HEK293 (cell line): ENCODE results near the gene B9D1.

Experiments
- MYNN ChIP-seq: fragments of 450-650 bp; formaldehyde crosslinking; IDR thresholded peaks from 2 replicates; pipeline ENCODE4 v1.5.1; 2016; ENCODE audit warnings: missing biosample characterization, missing genetic modification characterization, borderline replicate concordance
- SP3 ChIP-seq: fragments of 450-650 bp; formaldehyde crosslinking; IDR thresholded peaks from 2 replicates; pipeline ENCODE4 v1.5.1; 2016; ENCODE audit warnings: missing biosample characterization, missing genetic modification characterization
- TCF7L2 ChIP-seq: IDR thresholded peaks from 2 replicates; pipeline ENCODE4 v1.6.1; 2011; ENCODE audit warnings: low read depth, mild to moderate bottlenecking, inconsistent platforms, low read length, moderate library complexity, borderline replicate concordance
- YY1 ChIP-seq: fragments of 450-650 bp; formaldehyde crosslinking; IDR thresholded peaks from 2 replicates; pipeline ENCODE4 v1.5.1; 2018; ENCODE audit warnings: missing biosample characterization, missing genetic modification characterization
- ZBTB17 ChIP-seq: fragments of 450-650 bp; formaldehyde crosslinking; IDR thresholded peaks from 2 replicates; pipeline ENCODE4 v1.5.1; 2016; ENCODE audit warnings: missing biosample characterization, missing genetic modification characterization
- ZNF654 ChIP-seq: fragments of 450-650 bp; formaldehyde crosslinking; IDR thresholded peaks from 2 replicates; pipeline ENCODE4 v1.5.1; 2016; ENCODE audit warnings: low read depth, missing biosample characterization, missing genetic modification characterization
- TF ChIP-seq, protein P1 (sequence below): fragments of 450-650 bp; formaldehyde crosslinking; IDR thresholded peaks from 2 replicates; pipeline ENCODE4 v1.5.1; 2016; ENCODE audit warnings: missing biosample characterization, missing genetic modification characterization
- TF ChIP-seq, protein P2 (sequence below): fragments of 450-650 bp; formaldehyde crosslinking; IDR thresholded peaks from 2 replicates; pipeline ENCODE4 v1.5.1; 2016; ENCODE audit warnings: missing biosample characterization, missing genetic modification characterization
- TF ChIP-seq, protein P3 (sequence below): fragments of 450-650 bp; formaldehyde crosslinking; IDR thresholded peaks from 2 replicates; pipeline ENCODE4 v1.5.1; 2016; ENCODE audit warnings: missing biosample characterization, missing genetic modification characterization
- TF ChIP-seq, protein P4 (sequence below): fragments of 450-650 bp; formaldehyde crosslinking; IDR thresholded peaks from 2 replicates; pipeline ENCODE4 v1.5.1; 2016; ENCODE audit warnings: missing biosample characterization, missing genetic modification characterization, low read depth

DNA sequence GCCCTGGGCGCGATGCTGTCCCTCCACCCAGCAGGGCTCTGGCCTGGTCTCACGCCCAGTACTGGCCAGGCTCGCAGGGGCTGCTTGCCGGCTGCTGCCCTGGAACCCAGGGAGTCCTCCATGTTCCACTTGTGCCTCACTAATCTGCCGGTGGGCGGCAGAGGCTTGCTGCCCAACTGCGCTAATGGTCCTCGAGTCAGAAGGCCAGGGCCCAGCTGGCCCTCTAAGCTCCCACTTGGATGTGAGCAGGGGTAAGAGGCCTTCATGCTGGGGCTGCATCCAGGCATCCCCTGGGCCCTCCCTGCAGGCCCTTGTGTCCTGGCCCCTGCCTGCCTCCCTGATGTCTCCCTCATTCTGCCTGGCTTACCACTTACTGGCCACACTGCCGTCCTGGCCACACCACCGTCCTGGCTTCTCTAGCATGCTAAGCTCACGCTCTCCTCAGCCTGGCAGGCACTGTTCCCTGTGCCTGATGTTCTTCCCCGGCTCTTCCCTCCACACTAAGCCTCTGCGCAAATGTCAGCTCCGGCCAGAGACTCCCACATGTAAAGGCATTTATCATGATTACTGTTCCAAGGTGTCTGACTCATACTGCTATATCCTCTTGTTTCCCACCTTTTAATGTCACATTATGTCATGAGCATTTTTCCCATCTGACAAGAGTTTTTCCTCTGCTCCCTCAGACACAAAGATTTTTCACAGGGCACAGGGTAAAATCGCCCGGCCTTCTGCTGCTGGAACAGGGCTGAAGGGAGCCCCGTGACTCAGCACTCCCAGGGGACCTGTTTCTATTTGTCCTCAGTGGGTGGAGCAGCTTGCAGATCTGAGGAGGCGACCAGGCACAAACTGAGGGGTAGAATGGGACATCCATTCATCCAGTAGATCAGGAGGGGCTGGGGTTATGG is 15.9 kb downstream of the B9D1 start:
- TF ChIP-seq, protein P1, sequence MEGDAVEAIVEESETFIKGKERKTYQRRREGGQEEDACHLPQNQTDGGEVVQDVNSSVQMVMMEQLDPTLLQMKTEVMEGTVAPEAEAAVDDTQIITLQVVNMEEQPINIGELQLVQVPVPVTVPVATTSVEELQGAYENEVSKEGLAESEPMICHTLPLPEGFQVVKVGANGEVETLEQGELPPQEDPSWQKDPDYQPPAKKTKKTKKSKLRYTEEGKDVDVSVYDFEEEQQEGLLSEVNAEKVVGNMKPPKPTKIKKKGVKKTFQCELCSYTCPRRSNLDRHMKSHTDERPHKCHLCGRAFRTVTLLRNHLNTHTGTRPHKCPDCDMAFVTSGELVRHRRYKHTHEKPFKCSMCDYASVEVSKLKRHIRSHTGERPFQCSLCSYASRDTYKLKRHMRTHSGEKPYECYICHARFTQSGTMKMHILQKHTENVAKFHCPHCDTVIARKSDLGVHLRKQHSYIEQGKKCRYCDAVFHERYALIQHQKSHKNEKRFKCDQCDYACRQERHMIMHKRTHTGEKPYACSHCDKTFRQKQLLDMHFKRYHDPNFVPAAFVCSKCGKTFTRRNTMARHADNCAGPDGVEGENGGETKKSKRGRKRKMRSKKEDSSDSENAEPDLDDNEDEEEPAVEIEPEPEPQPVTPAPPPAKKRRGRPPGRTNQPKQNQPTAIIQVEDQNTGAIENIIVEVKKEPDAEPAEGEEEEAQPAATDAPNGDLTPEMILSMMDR (tag by site-specific recombination): no peak
- no peak for TF ChIP-seq YY1 (tag by site-specific recombination)
- no peak for TF ChIP-seq SP3 (tag by site-specific recombination)
- TF ChIP-seq, protein P2, sequence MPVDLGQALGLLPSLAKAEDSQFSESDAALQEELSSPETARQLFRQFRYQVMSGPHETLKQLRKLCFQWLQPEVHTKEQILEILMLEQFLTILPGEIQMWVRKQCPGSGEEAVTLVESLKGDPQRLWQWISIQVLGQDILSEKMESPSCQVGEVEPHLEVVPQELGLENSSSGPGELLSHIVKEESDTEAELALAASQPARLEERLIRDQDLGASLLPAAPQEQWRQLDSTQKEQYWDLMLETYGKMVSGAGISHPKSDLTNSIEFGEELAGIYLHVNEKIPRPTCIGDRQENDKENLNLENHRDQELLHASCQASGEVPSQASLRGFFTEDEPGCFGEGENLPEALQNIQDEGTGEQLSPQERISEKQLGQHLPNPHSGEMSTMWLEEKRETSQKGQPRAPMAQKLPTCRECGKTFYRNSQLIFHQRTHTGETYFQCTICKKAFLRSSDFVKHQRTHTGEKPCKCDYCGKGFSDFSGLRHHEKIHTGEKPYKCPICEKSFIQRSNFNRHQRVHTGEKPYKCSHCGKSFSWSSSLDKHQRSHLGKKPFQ (tag by site-specific recombination): no peak
- TF ChIP-seq ZBTB17: peak; percentile 78
- TF ChIP-seq, protein P3, sequence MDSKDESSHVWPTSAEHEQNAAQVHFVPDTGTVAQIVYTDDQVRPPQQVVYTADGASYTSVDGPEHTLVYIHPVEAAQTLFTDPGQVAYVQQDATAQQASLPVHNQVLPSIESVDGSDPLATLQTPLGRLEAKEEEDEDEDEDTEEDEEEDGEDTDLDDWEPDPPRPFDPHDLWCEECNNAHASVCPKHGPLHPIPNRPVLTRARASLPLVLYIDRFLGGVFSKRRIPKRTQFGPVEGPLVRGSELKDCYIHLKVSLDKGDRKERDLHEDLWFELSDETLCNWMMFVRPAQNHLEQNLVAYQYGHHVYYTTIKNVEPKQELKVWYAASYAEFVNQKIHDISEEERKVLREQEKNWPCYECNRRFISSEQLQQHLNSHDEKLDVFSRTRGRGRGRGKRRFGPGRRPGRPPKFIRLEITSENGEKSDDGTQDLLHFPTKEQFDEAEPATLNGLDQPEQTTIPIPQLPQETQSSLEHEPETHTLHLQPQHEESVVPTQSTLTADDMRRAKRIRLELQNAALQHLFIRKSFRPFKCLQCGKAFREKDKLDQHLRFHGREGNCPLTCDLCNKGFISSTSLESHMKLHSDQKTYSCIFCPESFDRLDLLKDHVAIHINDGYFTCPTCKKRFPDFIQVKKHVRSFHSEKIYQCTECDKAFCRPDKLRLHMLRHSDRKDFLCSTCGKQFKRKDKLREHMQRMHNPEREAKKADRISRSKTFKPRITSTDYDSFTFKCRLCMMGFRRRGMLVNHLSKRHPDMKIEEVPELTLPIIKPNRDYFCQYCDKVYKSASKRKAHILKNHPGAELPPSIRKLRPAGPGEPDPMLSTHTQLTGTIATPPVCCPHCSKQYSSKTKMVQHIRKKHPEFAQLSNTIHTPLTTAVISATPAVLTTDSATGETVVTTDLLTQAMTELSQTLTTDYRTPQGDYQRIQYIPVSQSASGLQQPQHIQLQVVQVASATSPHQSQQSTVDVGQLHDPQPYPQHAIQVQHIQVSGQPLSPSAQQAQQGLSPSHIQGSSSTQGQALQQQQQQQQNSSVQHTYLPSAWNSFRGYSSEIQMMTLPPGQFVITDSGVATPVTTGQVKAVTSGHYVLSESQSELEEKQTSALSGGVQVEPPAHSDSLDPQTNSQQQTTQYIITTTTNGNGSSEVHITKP (tag by site-specific recombination): no peak
- no peak for TF ChIP-seq ZNF654
- no peak for TF ChIP-seq TCF7L2
- TF ChIP-seq, protein P4, sequence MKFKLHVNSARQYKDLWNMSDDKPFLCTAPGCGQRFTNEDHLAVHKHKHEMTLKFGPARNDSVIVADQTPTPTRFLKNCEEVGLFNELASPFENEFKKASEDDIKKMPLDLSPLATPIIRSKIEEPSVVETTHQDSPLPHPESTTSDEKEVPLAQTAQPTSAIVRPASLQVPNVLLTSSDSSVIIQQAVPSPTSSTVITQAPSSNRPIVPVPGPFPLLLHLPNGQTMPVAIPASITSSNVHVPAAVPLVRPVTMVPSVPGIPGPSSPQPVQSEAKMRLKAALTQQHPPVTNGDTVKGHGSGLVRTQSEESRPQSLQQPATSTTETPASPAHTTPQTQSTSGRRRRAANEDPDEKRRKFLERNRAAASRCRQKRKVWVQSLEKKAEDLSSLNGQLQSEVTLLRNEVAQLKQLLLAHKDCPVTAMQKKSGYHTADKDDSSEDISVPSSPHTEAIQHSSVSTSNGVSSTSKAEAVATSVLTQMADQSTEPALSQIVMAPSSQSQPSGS (tag by site-specific recombination): no peak
- no peak for TF ChIP-seq MYNN
